Spleen (tissue), 7 donors: ENCODE measurements around the gene AGPAT3.

ENCODE experiments used
- CTCF ChIP-seq, 11 experiments: fragments of 200-600 bp in 7 of 11; fragments of 450-650 bp in 4 of 11; sonication (generic) in 4 of 11; IDR thresholded peaks in 8 of 11; conservative IDR thresholded peaks in 3 of 11; 1 replicate in 7 of 11; 2 replicates in 4 of 11; pipeline versions ENCODE4 v1.4.0 to v1.8.0; 2016 to 2021; ENCODE audit warnings: antibody characterized with exemption in 11 of 11, inconsistent platforms in 4 of 11, mild to moderate bottlenecking in 1 of 11
- POLR2A ChIP-seq, 3 donors: fragments of 450-650 bp; IDR thresholded peaks; one replicate each; pipeline ENCODE4 v1.5.1; 2017; ENCODE audit warnings: antibody characterized with exemption in 3 of 3, mild to moderate bottlenecking in 1 of 3
- POLR2AphosphoS5 ChIP-seq, 3 donors: sonication (generic); formaldehyde crosslinking; IDR thresholded peaks; one replicate each; pipeline ENCODE4 v1.5.1; 2017; ENCODE audit warnings: antibody characterized with exemption in 3 of 3
- donor health status: DM: no; HTN: no; CAD: no; lungs with moderate emphysema.
- donor health status: DM: no; HTN: no; CAD: no.
- donor health status: DM: no; HTN: no; CAD: no.

DNA sequence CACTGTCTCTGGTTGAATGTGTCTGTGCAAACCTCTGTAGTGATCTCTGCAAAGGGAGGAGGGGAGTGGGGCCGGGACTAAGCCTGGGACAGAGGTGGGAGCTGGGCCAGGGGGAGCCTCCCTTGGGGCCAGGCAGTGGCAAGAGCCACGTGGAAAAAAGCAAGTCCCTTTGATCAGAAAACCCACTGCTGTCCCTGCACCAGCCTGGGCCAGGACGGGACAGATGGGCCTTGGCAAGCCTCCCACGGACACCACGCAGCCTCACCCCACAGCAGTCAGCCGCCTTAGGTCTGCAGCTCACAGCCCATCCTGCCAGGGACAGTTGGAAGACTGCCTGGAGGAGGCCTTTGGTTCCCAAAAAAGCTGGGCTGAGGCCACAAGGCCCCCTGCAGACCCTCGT is 135.3 kb downstream of the AGPAT3 start:
- TF ChIP-seq POLR2A (IDR thresholded peaks at IDR 0.05) (no peak), CTCF (IDR thresholded peaks at IDR 0.05 in 8 of 11, conservative IDR thresholded peaks at IDR 0.05 in 3 of 11) (no peak), POLR2AphosphoS5 (IDR thresholded peaks at IDR 0.05) (no peak)
